ENCODE measurements around the gene RDH12.

- TF ChIP-seq CTCF (IDR thresholded peaks at IDR 0.05) (peak; percentile 25 to 44), POLR2A (IDR thresholded peaks at IDR 0.05) (no peak), POLR2AphosphoS5 (IDR thresholded peaks at IDR 0.05) (no peak)
These were observed 34.8 kb upstream of the RDH12 start for GRCh38 chr14:67666750-67667449.

Measured in suprapubic skin (tissue), 4 donors.